Subcutaneous abdominal adipose tissue (tissue), 5 donors: ENCODE data around the gene MAPKAP1.

Experiments used
- H3K27ac ChIP-seq: one replicate; pipeline ENCODE4 v1.7.0; 2013; ENCODE audit warnings: low read depth, mild to moderate bottlenecking, inconsistent platforms, low read length, moderate library complexity
- H3K27me3 ChIP-seq, 5 donors: one replicate each; pipeline ENCODE4 v1.7.0; 2013; ENCODE audit warnings: low read length in 5 of 5, inconsistent platforms in 1 of 5; ENCODE audit not compliant: control insufficient read depth in 5 of 5, insufficient read depth in 4 of 5
- H3K36me3 ChIP-seq, 5 donors: one replicate each; pipeline ENCODE4 v1.7.0; 2013; ENCODE audit warnings: low read length in 5 of 5; ENCODE audit not compliant: control insufficient read depth in 5 of 5, insufficient read depth in 5 of 5
- H3K4me1 ChIP-seq, 5 donors: one replicate each; pipeline ENCODE4 v1.7.0; 2013; ENCODE audit warnings: low read length in 5 of 5, mild to moderate bottlenecking in 3 of 5, moderate library complexity in 1 of 5; ENCODE audit not compliant: control insufficient read depth in 5 of 5, insufficient read depth in 5 of 5
- H3K4me3 ChIP-seq, 5 donors: one replicate each; pipeline ENCODE4 v1.7.0; 2013; ENCODE audit warnings: low read length in 5 of 5, low read depth in 1 of 5
- H3K9ac ChIP-seq, 5 donors: one replicate each; pipeline ENCODE4 v1.7.0; 2013; ENCODE audit warnings: low read length in 5 of 5, mild to moderate bottlenecking in 4 of 5, moderate library complexity in 3 of 5
- H3K9me3 ChIP-seq, 5 donors: one replicate each; pipeline ENCODE4 v1.7.0; 2013; ENCODE audit warnings: low read length in 5 of 5; ENCODE audit not compliant: control insufficient read depth in 5 of 5
- donor health status: healthy.
- donor health status: healthy.
- donor health status: healthy.
- donor health status: healthy.
- donor health status: healthy.

The MAPKAP1 gene

GRCh38 chr9:125476645-125477044 lies 230.4 kb downstream of the MAPKAP1 start:
- Histone ChIP-seq H3K9ac (no peak overlapping the region), H3K27ac (no peak overlapping the region)

GRCh38 chr9:125475385-125475784 lies 231.6 kb downstream of the MAPKAP1 start:
- H3K27me3 ChIP-seq, result no peaks in the 10 kb centered on the region
- no peaks in the 10 kb centered on the region for H3K9me3 ChIP-seq
- H3K4me3 ChIP-seq, result no peak overlapping the region
- no peak overlapping the region for H3K9ac ChIP-seq
- peaks cover 0 to 20% (median 12%) of the 10 kb centered on the region in 5 donors for H3K4me1 ChIP-seq
- peaks cover 4 to 54% (median 32%) of the 10 kb centered on the region in 5 donors for H3K36me3 ChIP-seq
- no peak overlapping the region for H3K27ac ChIP-seq

More at GRCh38 chr9:125476645-125477044, 230.4 kb downstream of the MAPKAP1 start:
- Histone ChIP-seq H3K27me3 (no peaks in the 10 kb centered on the region), H3K9me3 (no peaks in the 10 kb centered on the region), H3K4me3 (no peak overlapping the region), H3K4me1 (peaks cover 0 to 20% (median 12%) of the 10 kb centered on the region in 5 donors), H3K36me3 (peaks cover 4 to 51% (median 31%) of the 10 kb centered on the region in 5 donors)

DNA sequence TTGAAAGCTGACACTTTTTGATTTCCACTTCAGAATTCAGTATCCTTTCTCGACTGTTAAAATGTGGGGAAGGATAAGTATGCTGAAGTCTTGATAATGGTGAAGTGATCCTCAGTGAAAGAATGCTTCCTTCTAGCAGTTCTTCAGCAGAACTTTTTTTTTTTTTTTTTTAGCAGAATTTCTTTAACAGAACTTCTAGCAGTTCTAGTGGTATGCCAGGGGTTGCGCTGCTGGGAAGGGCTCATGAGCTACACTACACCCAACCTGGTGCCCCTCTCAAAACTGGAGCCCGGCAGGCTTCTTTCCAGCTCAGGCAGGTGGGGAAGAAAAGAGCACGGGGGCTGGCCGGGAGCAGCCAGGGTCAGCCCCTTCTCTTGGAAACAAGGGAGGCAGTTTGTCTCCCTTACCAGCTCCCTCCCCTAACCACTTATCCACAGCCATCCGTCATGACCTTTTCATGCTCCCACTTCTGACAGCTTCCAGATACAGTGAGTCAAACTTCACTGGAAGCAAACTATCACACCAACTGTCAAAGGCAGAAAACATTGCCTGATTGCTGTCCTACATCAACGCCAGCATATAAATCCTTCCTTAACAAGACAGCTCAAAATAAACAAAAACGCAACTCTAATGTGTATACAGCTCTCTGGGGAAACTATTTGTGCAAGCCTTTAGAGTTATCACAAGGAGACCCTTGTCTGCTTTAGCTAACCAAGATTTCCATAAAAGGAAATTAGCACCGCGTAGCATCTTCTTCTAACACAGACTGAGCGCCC lies 233.9 kb downstream of the MAPKAP1 start:
- Histone ChIP-seq H3K9ac (no peak overlapping the region), H3K4me3 (no peak overlapping the region), H3K27ac (no peak overlapping the region), H3K9me3 (no peaks in the 10 kb centered on the region), H3K4me1 (peaks cover 0 to 20% (median 12%) of the 10 kb centered on the region in 5 donors), H3K36me3 (peaks cover 0 to 46% (median 18%) of the 10 kb centered on the region in 5 donors), H3K27me3 (no peaks in the 10 kb centered on the region)

- no peak overlapping the region for H3K27ac ChIP-seq
- peaks cover 0 to 20% (median 12%) of the 10 kb centered on the region in 5 donors for H3K4me1 ChIP-seq
- no peak overlapping the region for H3K9ac ChIP-seq
- H3K4me3 ChIP-seq, result no peak overlapping the region
- H3K36me3 ChIP-seq, result peaks cover 0 to 41% (median 19%) of the 10 kb centered on the region in 5 donors
- no peaks in the 10 kb centered on the region for H3K9me3 ChIP-seq
- H3K27me3 ChIP-seq, result no peaks in the 10 kb centered on the region
These were observed 234.5 kb downstream of the MAPKAP1 start for GRCh38 chr9:125472562-125472925.

DNA sequence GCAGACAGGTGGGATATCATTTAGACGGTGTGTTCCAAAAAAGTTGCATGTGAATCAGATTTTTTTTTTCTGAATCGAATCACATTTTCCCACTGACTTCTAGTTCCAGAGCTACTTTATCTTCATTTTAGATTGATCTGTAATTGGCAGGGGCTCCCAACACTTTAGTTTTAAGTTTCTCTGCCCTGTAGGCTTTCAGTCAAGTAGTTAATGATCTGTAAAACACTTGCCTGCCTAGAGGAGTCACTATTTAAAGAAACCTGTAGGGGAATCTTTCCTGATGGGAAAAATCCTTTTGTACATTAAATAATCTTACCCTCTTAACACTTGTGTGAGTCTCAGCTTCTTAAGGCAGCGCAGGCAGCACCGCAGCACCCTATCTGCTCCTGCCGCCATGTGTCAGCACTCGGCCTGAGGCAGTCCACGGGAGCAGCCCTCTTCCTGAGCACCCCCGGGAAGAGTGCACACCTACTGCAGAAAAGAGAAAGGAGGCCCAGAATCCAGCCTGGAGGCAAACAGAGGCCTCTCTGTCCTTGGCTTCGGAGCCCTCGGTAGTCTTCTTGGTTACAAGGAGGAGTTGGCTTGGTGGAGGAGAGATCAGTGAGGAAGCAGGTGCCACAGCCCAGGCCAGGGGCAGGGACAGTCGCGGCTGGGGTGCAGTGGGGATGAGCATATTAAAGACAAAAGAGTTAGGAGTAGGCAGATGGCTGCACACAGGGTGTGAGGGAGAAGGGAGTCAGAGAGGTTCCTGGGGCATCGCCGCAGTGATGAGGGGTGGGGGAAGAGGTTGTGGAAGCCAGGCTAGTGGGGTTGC lies 236.0 kb downstream of the MAPKAP1 start:
- no peaks in the 10 kb centered on the region for H3K27me3 ChIP-seq
- no peak overlapping the region for H3K4me3 ChIP-seq
- H3K9ac ChIP-seq, result no peak overlapping the region
- peaks cover 0 to 20% (median 12%) of the 10 kb centered on the region in 5 donors for H3K4me1 ChIP-seq
- H3K36me3 ChIP-seq, result peaks cover 4 to 39% (median 17%) of the 10 kb centered on the region in 5 donors
- no peak overlapping the region for H3K27ac ChIP-seq
- no peaks in the 10 kb centered on the region for H3K9me3 ChIP-seq

DNA sequence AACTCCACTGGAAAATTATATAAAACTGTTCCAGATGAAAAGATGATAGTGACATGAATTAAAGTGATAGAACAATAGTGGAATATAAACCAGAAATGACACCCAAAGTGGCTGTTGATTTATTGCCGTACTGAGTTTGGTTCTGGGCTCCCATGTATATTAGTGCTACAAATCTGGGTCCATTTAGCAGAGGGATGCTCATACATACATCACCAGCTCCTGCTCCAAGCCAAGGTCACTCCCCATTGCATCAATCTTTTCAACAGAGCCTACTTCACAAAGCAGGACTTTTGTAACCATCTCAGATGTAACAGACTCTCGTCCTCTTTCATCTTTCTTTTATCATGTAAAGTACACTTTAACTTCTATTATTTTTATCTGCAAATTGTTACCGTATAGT lies 236.8 kb downstream of the MAPKAP1 start:
- peaks cover 0 to 20% (median 12%) of the 10 kb centered on the region in 5 donors for H3K4me1 ChIP-seq
- H3K27ac ChIP-seq, result no peak overlapping the region

GRCh38 chr9:125468646-125469045 lies 238.4 kb downstream of the MAPKAP1 start:
- H3K4me1 ChIP-seq, result peaks cover 0 to 18% (median 11%) of the 10 kb centered on the region in 5 donors
- no peak overlapping the region for H3K4me3 ChIP-seq
- H3K9ac ChIP-seq, result no peak overlapping the region
- H3K27ac ChIP-seq, result no peak overlapping the region
- H3K36me3 ChIP-seq, result peaks cover 4 to 38% (median 18%) of the 10 kb centered on the region in 5 donors
- H3K9me3 ChIP-seq, result no peaks in the 10 kb centered on the region
- H3K27me3 ChIP-seq, result no peaks in the 10 kb centered on the region

More for the DNA sequence above, 236.8 kb downstream of the MAPKAP1 start:
- no peak overlapping the region for H3K9ac ChIP-seq
- H3K9me3 ChIP-seq, result no peaks in the 10 kb centered on the region
- no peaks in the 10 kb centered on the region for H3K27me3 ChIP-seq
- peaks cover 4 to 38% (median 18%) of the 10 kb centered on the region in 5 donors for H3K36me3 ChIP-seq
- H3K4me3 ChIP-seq, result no peak overlapping the region

DNA sequence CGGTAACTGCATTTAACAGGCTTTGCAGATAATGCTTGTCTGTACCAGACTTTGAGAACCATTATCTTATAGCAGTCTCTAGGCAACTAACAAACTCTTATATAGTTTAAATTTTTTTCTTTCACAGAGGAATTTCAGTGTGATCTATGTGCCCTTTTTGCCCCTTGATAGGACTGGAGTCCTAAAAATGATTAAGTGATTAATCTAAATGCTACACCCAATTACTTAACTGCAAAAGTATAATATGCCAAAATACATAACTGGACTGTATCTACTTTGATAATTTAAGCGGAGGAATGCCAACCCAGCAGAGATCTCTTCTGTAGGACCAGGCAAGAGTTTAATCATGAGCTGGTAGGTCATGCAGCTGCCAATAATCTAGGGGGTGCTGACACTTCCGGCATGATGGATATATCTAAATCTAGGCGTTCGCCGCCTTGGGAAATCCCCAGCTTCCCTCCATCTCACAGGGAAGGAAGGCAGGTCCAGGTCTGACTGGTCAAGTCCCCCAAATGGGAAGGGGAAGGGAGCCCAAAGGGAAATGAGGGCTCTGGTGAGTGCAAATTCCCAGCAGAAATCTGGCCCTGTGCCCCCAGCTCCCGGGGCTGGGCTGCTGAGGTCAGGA lies 239.8 kb downstream of the MAPKAP1 start:
- Histone ChIP-seq H3K27me3 (no peaks in the 10 kb centered on the region), H3K4me1 (peaks cover 0 to 10% (median 6%) of the 10 kb centered on the region in 5 donors), H3K36me3 (peaks cover 4 to 38% (median 18%) of the 10 kb centered on the region in 5 donors), H3K27ac (no peak overlapping the region), H3K4me3 (no peak overlapping the region), H3K9me3 (no peaks in the 10 kb centered on the region), H3K9ac (no peak overlapping the region)

DNA sequence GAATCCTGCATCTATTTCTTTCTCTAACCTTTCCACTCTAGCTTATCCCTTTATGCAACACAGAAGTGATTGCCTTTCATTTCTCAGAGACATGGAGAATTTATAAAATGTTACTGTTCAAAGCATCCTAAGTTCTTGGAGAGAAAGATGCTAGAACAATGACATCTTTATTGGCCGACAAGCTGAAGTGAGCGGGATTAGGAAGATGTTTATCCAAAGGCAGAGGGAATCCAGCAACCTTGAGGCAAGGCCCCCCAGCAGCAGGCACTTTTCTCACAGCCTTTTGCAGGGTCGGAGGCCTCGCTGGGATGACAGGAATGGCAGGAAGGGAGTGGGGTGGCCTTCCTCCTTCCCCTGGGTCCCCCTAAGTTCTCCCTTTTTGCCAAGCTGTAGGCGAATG lies 240.6 kb downstream of the MAPKAP1 start:
- Histone ChIP-seq H3K9me3 (no peaks in the 10 kb centered on the region), H3K27me3 (no peaks in the 10 kb centered on the region), H3K27ac (no peak overlapping the region), H3K4me3 (no peak overlapping the region), H3K4me1 (peaks cover 0 to 8% (median 0%) of the 10 kb centered on the region in 5 donors), H3K36me3 (peaks cover 4 to 41% (median 17%) of the 10 kb centered on the region in 5 donors), H3K9ac (no peak overlapping the region)
